Mammary epithelial cell (primary cell): ENCODE measurements around the gene DENND1A.

ENCODE experiments used
- EZH2 ChIP-seq: IDR thresholded peaks from 2 replicates; pipeline ENCODE4 v1.6.1; 2012; ENCODE audit warnings: low read length, inconsistent platforms, borderline replicate concordance
- TF ChIP-seq, protein P1 (sequence below), 2 donors: IDR thresholded peaks in 1 of 2; conservative IDR thresholded peaks in 1 of 2; 2 replicates each; pipeline ENCODE4 v1.5.1; 2011 to 2012; ENCODE audit warnings: inconsistent platforms in 2 of 2, low read length in 2 of 2, mild to moderate bottlenecking in 2 of 2, control low read depth in 1 of 2, low read depth in 1 of 2; ENCODE audit not compliant: insufficient read depth in 1 of 2; ENCODE audit errors: extremely low read depth in 1 of 2

DNA sequence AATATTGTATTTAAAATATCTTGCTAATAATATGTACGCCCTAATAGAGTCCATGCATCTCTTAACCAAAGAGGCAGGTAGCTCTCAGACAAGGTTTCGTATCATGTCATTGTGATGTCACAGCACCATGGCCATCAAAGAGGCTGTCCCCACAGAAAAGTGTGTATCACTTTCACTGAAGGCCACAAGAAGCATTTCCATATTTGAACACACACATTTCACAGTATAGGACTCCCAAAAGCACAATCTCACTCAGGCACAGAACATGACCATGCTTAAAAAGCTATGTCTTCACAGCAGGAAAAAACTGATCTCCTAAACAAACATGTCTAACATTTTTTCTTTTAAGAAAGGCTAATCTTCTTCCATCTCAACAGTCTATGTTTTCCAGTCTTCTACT is 133.8 kb downstream of the DENND1A start:
- TF ChIP-seq, protein P1, sequence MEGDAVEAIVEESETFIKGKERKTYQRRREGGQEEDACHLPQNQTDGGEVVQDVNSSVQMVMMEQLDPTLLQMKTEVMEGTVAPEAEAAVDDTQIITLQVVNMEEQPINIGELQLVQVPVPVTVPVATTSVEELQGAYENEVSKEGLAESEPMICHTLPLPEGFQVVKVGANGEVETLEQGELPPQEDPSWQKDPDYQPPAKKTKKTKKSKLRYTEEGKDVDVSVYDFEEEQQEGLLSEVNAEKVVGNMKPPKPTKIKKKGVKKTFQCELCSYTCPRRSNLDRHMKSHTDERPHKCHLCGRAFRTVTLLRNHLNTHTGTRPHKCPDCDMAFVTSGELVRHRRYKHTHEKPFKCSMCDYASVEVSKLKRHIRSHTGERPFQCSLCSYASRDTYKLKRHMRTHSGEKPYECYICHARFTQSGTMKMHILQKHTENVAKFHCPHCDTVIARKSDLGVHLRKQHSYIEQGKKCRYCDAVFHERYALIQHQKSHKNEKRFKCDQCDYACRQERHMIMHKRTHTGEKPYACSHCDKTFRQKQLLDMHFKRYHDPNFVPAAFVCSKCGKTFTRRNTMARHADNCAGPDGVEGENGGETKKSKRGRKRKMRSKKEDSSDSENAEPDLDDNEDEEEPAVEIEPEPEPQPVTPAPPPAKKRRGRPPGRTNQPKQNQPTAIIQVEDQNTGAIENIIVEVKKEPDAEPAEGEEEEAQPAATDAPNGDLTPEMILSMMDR (conservative IDR thresholded peaks at IDR 0.05 in 1 of 2, IDR thresholded peaks at IDR 0.05 in 1 of 2; ENCODE audit: extremely low read depth in 1 of 2, insufficient read depth in 1 of 2, low read depth in 1 of 2, low read length in 2 of 2), result no peak
- TF ChIP-seq EZH2, result no peak
